Measurements from ENCODE around the gene FAM174B.

The FAM174B gene

GRCh38 chr15:92683511-92683834, 27.9 kb upstream of the FAM174B start:
- Histone ChIP-seq H3K27me3 (ENCODE audit: insufficient read depth, low read length) (no peaks in the 10 kb centered on the region), H3K36me3 (ENCODE audit: insufficient read depth, low read length) (no peaks in the 10 kb centered on the region), H3K4me2 (ENCODE audit: low read length) (no peak overlapping the region), H3K79me2 (ENCODE audit: insufficient read depth, low read length) (no peaks in the 10 kb centered on the region), H3K4me3 (ENCODE audit: low read depth, low read length, poor library complexity, severe bottlenecking) (no peak overlapping the region), H3K9me3 (ENCODE audit: low read length) (no peaks in the 10 kb centered on the region), H3K4me1 (ENCODE audit: insufficient read depth, low read length, severe bottlenecking) (no peaks in the 10 kb centered on the region), H3F3A (ENCODE audit: insufficient read depth, low read length) (no peaks in the 10 kb centered on the region), H2AFZ (ENCODE audit: low read length) (no peak overlapping the region), H3K27ac (ENCODE audit: low read depth, low read length, poor library complexity, severe bottlenecking) (no peak overlapping the region), H3K9me2 (ENCODE audit: low read depth, low read length) (no peaks in the 10 kb centered on the region), H3K9ac (ENCODE audit: low read length) (no peak overlapping the region), H4K20me1 (ENCODE audit: insufficient read depth, low read length) (no peaks in the 10 kb centered on the region)
- TF ChIP-seq CTCF (IDR thresholded peaks at IDR 0.05; ENCODE audit: low read length), result no peak
- TF ChIP-seq EZH2 (IDR thresholded peaks at IDR 0.05; ENCODE audit: borderline replicate concordance, low read length), result no peak

GRCh38 chr15:92682741-92683510, 27.4 kb upstream of the FAM174B start:
- Histone ChIP-seq H3K27ac (ENCODE audit: low read depth, low read length, poor library complexity, severe bottlenecking) (no peak overlapping the region), H3F3A (ENCODE audit: insufficient read depth, low read length) (no peaks in the 10 kb centered on the region), H3K4me1 (ENCODE audit: insufficient read depth, low read length, severe bottlenecking) (no peaks in the 10 kb centered on the region), H3K79me2 (ENCODE audit: insufficient read depth, low read length) (no peaks in the 10 kb centered on the region), H4K20me1 (ENCODE audit: insufficient read depth, low read length) (no peaks in the 10 kb centered on the region), H3K9me3 (ENCODE audit: low read length) (no peaks in the 10 kb centered on the region), H3K4me2 (ENCODE audit: low read length) (no peak overlapping the region), H2AFZ (ENCODE audit: low read length) (no peak overlapping the region), H3K27me3 (ENCODE audit: insufficient read depth, low read length) (no peaks in the 10 kb centered on the region), H3K4me3 (ENCODE audit: low read depth, low read length, poor library complexity, severe bottlenecking) (no peak overlapping the region), H3K36me3 (ENCODE audit: insufficient read depth, low read length) (no peaks in the 10 kb centered on the region), H3K9me2 (ENCODE audit: low read depth, low read length) (no peaks in the 10 kb centered on the region), H3K9ac (ENCODE audit: low read length) (no peak overlapping the region)
- TF ChIP-seq CTCF (IDR thresholded peaks at IDR 0.05; ENCODE audit: low read length), result no peak
- no peak for TF ChIP-seq EZH2 (IDR thresholded peaks at IDR 0.05; ENCODE audit: borderline replicate concordance, low read length)

- Histone ChIP-seq H4K20me1 (ENCODE audit: insufficient read depth, low read length) (no peaks in the 10 kb centered on the region), H3K4me2 (ENCODE audit: low read length) (no peak overlapping the region), H3K27ac (ENCODE audit: low read depth, low read length, poor library complexity, severe bottlenecking) (no peak overlapping the region), H3K4me3 (ENCODE audit: low read depth, low read length, poor library complexity, severe bottlenecking) (no peak overlapping the region), H3K4me1 (ENCODE audit: insufficient read depth, low read length, severe bottlenecking) (no peaks in the 10 kb centered on the region), H3K36me3 (ENCODE audit: insufficient read depth, low read length) (no peaks in the 10 kb centered on the region), H3K79me2 (ENCODE audit: insufficient read depth, low read length) (no peaks in the 10 kb centered on the region), H3K9ac (ENCODE audit: low read length) (no peak overlapping the region), H3F3A (ENCODE audit: insufficient read depth, low read length) (no peaks in the 10 kb centered on the region), H3K9me2 (ENCODE audit: low read depth, low read length) (no peaks in the 10 kb centered on the region), H3K9me3 (ENCODE audit: low read length) (no peaks in the 10 kb centered on the region), H3K27me3 (ENCODE audit: insufficient read depth, low read length) (no peaks in the 10 kb centered on the region), H2AFZ (ENCODE audit: low read length) (no peak overlapping the region)
- TF ChIP-seq EZH2 (IDR thresholded peaks at IDR 0.05; ENCODE audit: borderline replicate concordance, low read length), result no peak
- no peak for TF ChIP-seq CTCF (IDR thresholded peaks at IDR 0.05; ENCODE audit: low read length)
These were observed 25.6 kb upstream of the FAM174B start for GRCh38 chr15:92681141-92681631.

Measured in OCI-LY1 (cell line).